ENCODE data around the gene RABGGTB. TPM values are rescaled to one million over a fixed set of nuclear protein-coding genes. Genes with fewer than 3 reads are reported as not detected.

The RABGGTB gene
- 151 and 162 TPM in 2 replicates for total RNA-seq (2021)
- long read RNA-seq, transcript RABGGTB-201 (9 exons, 1,496 nt): major isoform, 219 of 448 reads
- long read RNA-seq, partial matches to known transcripts: 57 of 448 reads
- long read RNA-seq, other reads (novel, unspliced or antisense): 163 of 448 reads

GRCh38 chr1:75785983-75786853 lies at the start of gene RABGGTB:
Gene RABGGTB, plus strand, starts transcription at chr1:75786256. Its CDS starts 16 bp downstream, at chr1:75786272.
- no peak within 1 kb of the TSS for H3K23ac ChIP-seq (ENCODE audit: insufficient read length, low read depth, low read length)
- H3K23me2 ChIP-seq (ENCODE audit: insufficient read length, low read depth, low read length, poor library complexity, severe bottlenecking): peaks cover 10% of the 10 kb centered on the region
- H3K79me1 ChIP-seq (ENCODE audit: insufficient read depth, low read depth, low read length, poor library complexity, severe bottlenecking): no peaks in the 10 kb centered on the region
- no peak within 1 kb of the TSS for H2BK5ac ChIP-seq (ENCODE audit: insufficient read length, low read length)
- peak within 1 kb of the TSS; percentile 54 for H3K18ac ChIP-seq (ENCODE audit: insufficient read length, low read depth, low read length)
- no peak within 1 kb of the TSS; the same call in 1 of the 2 replicates for H3K4ac ChIP-seq (ENCODE audit: low read depth, low read length)
- no peak within 1 kb of the TSS for H2AK5ac ChIP-seq (ENCODE audit: insufficient read length, low read length)
- peak; percentile 96 for DNase-seq
- peak within 1 kb of the TSS; percentile 63 for H3K4me2 ChIP-seq (ENCODE audit: insufficient read depth, insufficient read length, low read length)
- H3K56ac ChIP-seq (ENCODE audit: insufficient read length, low read depth, low read length): no peak within 1 kb of the TSS
- H4K20me1 ChIP-seq (ENCODE audit: control insufficient read depth, insufficient read depth, insufficient read length): no peaks in the 10 kb centered on the region
- peak within 1 kb of the TSS; percentile 87 for H2AFZ ChIP-seq (ENCODE audit: low read length)
- no peaks in the 10 kb centered on the region for H3K27me3 ChIP-seq (ENCODE audit: insufficient read depth, low read length)
- Mint-ChIP-seq H3K36me3 (ENCODE audit: insufficient read depth in 1 of 3, low read depth in 3 of 3) (peaks cover 44 to 52% (median 49%) of the 10 kb centered on the region in 3 experiments), H3K27me3 (ENCODE audit: low read depth) (peaks cover 8% of the 10 kb centered on the region), H3K4me1 (peaks cover 28 to 38% of the 10 kb centered on the region in 2 experiments), H3K27ac (peak within 1 kb of the TSS; percentile 91 to 99 (median 98)), H3K4me3 (peak within 1 kb of the TSS; percentile 98 to 99), H3K9me3 (no peaks in the 10 kb centered on the region)
- no peak within 1 kb of the TSS for H3T11ph ChIP-seq (ENCODE audit: low read length)
- H3K27ac ChIP-seq (ENCODE audit: insufficient read length, low read depth, low read length): peak within 1 kb of the TSS; percentile 69
- no peak within 1 kb of the TSS for H4K91ac ChIP-seq (ENCODE audit: insufficient read length, low read depth, low read length)
- peak within 1 kb of the TSS; percentile 38; the same call in 1 of the 2 replicates for H3K14ac ChIP-seq (ENCODE audit: insufficient read depth, low read length)
- no peak within 1 kb of the TSS for H4K8ac ChIP-seq (replicated peaks; ENCODE audit: insufficient read length, low read depth, low read length)
- no peak within 1 kb of the TSS for H2BK20ac ChIP-seq (ENCODE audit: low read depth, low read length, poor library complexity, severe bottlenecking)
- no peak within 1 kb of the TSS for H2BK12ac ChIP-seq (ENCODE audit: insufficient read length, low read depth, low read length)
- H2BK15ac ChIP-seq (ENCODE audit: low read depth, low read length): no peak within 1 kb of the TSS
- no peak for TF ChIP-seq CTCF (conservative IDR thresholded peaks at IDR 0.05)
- H2BK120ac ChIP-seq (ENCODE audit: low read depth, low read length, poor library complexity, severe bottlenecking): no peak within 1 kb of the TSS
- peak within 1 kb of the TSS; percentile 93 for H4K5ac ChIP-seq (ENCODE audit: insufficient read length, low read depth, low read length)
- peak within 1 kb of the TSS; percentile 97 for H3K9ac ChIP-seq (ENCODE audit: extremely low read depth, insufficient read length, low read length)
- peaks cover 28% of the 10 kb centered on the region; the same call in 1 of the 2 replicates for H3K79me2 ChIP-seq (ENCODE audit: insufficient read depth, low read length)
- H3K4me1 ChIP-seq (ENCODE audit: insufficient read depth, low read length): no peaks in the 10 kb centered on the region; the same call in 1 of the 2 replicates
- no CpG with 5 or more reads among the region's 28 CpGs for WGBS (ENCODE audit: extremely low coverage, insufficient read length, low lambda C conversion rate)
- H3K9me3 ChIP-seq (ENCODE audit: control insufficient read depth, low read depth, low read length): no peaks in the 10 kb centered on the region
